ENCODE measurements around the gene UBE2S.

DNA sequence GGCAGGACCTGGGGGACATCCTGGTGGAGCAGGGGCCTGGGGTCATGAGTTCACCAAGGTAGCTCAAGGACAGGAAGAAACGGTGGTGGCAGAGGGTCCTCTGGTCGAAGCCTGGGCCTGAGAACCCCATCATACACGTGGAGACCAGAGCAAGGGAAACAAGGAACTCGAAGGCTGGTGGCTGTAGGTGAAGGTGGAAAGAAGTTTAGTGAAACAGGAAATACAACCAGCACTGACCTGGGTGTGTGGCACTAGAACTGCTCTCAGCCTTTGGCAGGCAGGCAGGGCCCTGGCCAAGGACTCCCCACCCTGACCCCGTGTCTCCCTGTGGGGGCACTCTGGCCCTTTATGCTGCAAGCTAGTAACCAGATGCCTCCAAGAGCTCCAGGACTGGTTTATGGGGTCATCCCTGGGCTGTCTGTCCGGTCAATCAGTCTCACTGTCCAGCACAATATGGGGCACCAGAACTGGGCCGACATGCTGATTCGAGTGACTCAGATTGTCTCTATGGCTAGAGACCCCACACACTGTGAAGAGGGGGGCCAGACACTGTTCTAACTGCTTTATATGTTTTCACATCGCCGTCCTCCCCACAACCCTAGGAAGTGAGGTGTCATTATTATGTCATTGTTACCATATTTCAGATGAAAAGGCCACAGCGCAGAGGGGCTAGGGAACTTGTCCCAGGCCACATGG, 56.8 kb downstream of the UBE2S start:
- TF ChIP-seq, protein P1, sequence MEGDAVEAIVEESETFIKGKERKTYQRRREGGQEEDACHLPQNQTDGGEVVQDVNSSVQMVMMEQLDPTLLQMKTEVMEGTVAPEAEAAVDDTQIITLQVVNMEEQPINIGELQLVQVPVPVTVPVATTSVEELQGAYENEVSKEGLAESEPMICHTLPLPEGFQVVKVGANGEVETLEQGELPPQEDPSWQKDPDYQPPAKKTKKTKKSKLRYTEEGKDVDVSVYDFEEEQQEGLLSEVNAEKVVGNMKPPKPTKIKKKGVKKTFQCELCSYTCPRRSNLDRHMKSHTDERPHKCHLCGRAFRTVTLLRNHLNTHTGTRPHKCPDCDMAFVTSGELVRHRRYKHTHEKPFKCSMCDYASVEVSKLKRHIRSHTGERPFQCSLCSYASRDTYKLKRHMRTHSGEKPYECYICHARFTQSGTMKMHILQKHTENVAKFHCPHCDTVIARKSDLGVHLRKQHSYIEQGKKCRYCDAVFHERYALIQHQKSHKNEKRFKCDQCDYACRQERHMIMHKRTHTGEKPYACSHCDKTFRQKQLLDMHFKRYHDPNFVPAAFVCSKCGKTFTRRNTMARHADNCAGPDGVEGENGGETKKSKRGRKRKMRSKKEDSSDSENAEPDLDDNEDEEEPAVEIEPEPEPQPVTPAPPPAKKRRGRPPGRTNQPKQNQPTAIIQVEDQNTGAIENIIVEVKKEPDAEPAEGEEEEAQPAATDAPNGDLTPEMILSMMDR (conservative IDR thresholded peaks at IDR 0.05; ENCODE audit: low read depth, low read length) = no peak
- no peak for TF ChIP-seq EZH2 (IDR thresholded peaks at IDR 0.05; ENCODE audit: borderline replicate concordance, low read depth, low read length, poor library complexity, severe bottlenecking)

Data from A673 (cell line).